GM19463 (cell line): ENCODE measurements around the gene FAM98B.

Experiments used
- ATAC-seq: cut with Tn5 transposase; IDR thresholded peaks from one replicate; pipeline ENCODE4 v1.9.1; 2021; ENCODE audit warnings: mild to moderate bottlenecking, moderate library complexity; ENCODE audit not compliant: unreplicated experiment

FAM98B gene

DNA sequence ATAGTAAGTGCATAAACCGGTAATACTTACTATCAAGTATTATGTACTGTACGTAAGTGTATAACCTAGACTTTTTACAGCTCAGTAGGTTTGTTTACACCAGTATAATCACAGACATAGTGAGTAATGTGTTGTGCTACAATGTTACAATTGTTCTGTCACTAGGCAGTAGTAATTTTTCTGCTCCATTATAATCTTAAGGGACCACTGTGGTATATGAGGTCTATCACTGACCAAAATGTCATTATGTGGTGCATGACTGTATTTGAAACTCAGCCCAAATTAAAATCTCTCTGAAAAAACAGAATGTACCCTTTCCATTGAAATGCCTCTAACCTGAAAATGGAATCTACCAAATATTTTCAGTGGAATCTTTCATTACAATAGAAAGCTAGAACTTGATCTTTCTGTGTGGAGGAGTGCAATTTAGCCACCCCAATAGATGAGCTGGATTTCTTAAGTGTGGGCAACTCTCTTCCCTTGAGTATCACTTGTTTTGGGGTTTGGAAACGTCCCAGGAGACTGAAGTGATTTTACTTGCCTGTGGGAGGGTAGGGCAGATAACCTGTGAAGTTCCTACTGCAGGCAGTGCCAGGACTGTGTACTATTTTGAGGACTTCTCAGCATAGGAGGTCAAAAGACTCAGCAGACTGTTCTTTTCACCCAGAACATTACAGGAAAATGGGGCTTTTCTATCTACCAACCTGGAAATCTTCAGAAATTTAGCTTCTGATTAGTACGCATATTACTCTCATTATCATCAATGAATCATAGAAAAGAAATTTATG lies 50.9 kb downstream of the FAM98B start:
- no peak for ATAC-seq

DNA sequence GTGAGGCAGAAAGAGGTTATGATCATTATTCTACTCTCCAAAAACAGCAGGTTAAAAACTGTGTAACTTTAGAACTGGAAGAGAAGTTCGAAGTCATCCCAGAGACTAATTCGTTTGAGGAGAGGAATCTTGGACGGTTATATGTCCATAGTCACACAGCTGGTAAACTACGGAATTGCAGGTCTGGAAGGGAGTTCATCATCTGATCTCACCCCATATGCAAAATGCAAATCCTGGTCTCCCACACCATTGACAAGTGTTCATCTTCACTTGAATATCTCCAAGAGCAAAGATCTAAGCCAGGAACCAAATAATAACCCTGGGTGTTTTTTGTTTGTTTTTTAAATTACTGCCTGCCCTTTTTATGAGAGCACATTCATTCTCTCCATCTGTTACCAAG lies 53.1 kb downstream of the FAM98B start:
- no peak for ATAC-seq

DNA sequence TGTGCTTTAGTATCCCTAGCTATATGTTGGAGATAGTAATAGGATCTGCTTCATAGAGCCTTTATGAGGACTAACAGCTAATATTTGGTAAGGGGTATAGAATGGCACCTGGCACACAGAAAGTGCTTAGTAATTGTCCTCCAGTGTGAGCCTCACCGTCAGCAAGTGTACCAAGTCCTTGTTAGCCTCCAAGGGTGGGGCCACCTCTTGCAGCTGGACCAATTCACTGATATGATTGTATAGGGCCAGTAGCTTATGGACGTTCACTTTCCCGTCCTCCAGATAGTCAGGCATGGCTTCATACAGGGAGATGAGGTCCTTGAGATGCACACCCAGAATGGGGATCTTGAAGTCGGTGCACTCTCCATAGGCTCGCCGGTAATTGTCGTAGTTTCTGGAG lies 53.6 kb downstream of the FAM98B start:
- ATAC-seq: no peak

DNA sequence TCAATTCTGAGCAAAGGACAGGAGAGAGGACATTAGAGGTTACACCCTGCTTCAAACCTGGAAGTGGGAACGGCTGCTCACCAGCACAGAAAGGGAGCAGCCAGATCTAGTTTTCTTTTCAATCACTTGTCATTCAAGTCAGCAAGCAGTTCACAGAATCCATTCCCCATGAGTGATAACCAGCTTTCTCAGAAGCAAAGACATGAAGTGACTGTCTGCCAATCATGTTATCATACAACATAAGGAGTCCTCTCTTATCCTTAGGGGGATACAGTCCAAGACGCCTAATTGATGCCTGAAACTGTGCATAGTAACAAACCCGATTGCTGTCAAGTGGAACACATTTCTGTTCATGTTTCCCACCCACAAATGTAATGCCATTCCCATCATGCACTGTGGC lies 54.7 kb downstream of the FAM98B start:
- peak; percentile 64 for ATAC-seq

DNA sequence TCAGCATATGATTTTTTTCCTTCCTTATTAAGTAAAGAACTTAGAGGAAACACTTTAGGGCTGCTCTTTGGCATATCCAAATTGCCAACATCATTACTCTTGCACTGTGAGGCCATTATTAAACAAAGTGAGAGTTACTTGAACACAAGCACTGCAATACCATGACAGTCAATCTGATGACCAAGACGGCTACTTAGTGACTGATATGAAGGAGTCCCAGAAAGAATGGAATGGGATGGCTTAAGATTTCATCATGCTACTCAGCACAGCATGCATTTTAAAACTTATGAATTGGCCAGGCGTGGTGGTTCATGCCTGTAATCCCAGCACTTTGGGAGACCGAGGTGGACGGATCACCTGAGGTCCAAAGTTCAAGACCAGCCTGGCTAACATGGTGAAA lies 55.2 kb downstream of the FAM98B start:
- no peak for ATAC-seq

DNA sequence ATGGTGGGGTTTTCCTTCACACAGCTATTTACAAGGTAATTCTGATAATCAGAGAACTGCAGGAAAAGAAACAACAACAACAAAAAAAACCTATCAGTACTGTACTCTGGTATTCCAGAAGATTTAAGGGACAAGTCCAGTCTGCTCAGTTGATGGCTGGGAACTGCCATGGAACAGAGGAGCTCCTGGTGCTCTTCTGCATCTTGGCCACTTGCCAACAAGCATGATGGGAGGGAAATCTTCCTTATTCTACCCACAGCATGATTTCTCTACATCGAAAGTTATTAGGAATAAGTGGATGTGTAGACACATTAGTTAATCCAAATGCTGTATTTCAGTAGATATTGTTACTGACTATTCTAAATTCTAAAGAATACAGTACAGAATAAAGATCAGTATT lies 59.0 kb downstream of the FAM98B start:
- ATAC-seq: no peak

DNA sequence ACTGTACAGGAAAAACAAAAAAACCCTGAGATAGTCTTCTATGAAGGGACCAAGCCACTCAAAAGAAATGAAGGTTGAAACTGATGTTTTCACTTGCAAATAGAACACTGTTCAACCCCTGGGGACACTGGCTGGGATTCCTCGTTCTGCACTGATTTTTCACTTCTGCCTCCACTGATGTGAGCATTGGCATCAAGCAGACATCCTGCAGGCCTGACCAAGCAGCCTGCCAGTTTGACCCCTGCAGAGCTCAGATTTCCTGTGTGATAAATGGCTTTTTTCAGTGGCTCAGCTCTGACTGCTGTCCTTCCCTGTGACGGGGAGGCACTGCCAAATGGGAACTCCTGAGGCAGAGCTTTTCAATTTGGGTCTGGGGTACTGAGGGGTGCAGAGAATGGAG lies 60.7 kb downstream of the FAM98B start:
- ATAC-seq: peak; percentile 85

DNA sequence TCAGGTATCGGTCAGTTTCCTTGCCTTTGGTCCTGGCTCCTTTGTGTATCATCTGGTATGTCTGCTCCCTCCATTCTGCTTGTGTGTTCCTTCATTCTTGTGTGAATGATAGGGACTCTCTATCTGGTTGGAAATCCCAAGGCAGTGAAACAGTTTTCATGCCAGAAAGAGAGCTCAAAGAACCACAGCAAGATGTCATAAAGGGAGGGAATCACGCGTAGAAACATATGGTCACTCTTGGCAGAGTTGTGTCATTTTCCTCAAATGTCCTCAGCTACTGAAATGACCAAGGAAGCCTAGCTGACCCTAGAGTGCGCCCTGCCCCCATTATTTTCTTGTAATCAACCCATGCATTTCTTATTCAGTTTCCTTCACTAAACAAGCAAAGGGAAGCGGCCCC lies 62.7 kb downstream of the FAM98B start:
- no peak for ATAC-seq

DNA sequence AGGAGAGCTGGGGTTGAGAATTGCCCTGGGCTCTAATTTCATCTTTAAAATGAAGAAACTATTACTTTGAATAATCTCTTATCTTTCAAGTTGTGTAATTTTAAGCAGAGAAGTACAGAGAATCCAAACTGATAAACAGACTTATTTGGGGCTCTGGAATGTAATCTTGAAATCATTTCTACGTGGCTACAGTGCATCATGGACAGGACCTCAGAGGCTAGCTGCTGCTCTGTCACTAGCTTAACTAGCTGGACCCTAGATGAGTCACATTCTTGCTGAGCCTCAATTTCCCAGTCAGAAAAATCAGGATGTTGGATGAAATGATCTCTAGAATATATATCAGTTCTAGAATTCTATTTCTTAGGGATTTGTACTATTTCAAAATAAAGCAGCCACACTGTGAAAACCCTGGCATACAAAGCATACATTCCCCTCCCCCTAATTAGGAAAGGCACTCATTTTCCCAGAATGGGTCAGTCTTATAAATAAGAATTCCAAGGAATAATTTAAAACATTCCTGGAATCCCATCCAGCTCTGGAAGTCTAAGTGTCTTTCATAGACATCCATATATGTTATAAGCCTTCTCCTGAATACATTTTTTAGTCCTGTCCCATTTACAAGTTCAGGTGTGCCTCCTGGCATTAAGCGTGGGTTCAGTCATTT lies 63.5 kb downstream of the FAM98B start:
- no peak for ATAC-seq

DNA sequence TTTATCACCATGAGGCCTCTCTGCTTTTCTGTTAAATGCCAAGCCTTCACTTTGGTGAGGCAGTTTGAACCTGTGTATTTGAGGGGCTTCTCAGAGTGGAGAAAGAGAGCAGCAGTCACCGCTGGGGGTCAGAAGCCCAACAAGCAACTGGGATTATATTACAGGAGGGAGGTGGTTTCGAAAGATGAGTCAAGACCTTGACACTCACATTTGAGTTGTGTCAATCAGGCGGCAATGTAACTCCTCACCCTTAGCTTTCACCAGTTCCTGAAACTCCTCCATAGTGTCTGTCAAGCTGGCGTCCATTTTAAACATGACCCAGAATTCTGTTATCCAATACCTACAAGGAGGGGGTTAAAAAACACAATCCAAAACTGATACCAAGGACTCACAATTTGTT lies 64.2 kb downstream of the FAM98B start:
- no peak for ATAC-seq

DNA sequence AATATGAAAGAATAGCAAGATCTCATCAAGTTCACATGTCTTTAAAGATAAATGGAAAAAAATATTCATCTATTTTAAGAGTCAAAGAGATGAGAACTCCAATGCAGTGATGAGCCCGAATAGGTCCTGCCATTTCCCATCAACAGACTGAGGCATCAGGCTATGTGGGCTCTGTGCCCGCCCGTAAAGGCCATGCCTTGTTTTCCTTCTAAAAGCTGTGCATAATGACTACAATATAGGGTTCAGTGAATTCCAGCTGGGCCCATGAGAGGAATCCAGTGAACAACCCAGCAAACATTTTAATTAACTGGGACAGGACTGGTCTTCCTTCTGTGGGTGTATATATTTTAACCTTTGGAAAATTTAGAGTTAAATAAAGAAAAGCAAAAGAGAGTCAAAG lies 66.1 kb downstream of the FAM98B start:
- no peak for ATAC-seq

DNA sequence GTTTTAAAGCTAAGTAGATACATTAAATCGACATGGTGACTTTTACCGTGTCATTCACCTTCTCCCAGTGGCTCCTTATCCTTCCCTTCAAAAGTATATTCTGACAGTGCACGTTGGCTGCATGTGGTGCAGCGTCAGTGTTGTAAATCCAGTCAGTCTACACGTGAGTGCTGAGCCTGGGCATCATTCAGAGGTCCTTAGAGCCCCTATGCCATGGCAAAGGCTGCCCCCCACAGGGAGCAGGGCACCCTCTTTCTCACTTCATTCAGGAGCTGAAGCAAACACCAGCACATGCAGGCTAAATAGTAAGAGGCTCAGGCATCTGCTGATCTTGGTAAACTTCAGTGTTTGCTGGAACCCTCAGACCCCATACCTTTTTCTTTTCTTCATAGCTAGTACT lies 67.4 kb downstream of the FAM98B start:
- no peak for ATAC-seq

DNA sequence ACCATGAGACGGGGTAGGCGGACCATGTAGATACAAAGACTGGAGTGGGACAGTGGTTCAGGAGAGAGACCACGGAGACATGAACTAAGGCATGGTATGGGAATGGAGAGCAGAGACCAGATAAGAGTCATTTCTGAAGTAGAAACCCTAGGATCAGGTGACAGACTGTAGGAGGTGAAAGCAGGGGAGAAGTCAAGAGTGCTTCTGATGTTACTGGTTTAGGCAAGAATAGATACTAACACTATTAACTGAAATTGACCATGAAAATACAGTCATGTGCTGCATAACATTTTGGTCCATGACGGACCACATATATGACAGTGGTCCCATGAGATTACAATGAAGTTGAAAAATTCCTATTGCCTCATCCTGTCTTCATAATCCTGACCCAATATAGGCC lies 69.0 kb downstream of the FAM98B start:
- ATAC-seq: no peak

DNA sequence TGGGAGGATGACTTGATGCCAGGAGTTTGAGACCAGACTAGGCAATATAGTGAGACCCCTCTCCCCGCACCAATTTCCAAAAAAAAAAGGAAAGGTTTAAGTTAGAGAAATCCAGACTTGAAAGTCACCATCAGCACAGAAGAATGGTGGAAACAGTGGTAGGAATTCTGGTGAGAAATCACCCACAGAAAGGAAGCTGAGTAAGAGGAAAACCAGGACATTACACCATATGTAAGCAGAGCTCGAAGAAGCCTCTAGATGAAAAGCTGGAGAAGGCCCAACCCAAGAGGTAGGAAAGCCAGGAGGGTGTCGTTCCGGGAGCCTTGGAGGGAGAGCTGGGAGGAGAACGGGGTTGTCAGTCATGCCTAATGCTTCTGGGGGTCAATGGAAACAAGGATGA lies 70.2 kb downstream of the FAM98B start:
- no peak for ATAC-seq

DNA sequence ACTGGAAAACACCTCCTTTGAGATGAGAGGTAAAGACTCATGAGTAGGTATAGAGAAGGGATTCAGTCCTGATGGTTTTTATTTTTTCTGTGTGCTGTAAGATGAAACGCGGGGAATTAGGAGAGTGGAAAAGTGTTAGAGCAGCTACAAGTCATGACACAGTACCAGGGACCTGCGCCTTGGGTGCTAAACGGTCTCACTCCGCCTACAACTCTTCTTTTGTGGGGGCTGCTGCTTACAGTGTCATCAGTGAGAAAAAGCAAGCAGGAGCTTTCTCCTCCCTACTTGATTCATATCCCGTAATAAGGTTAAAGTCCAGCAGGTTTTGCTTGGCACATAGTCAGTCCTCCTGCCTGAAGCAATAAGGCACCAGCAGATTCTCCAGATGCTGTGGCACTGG lies 71.6 kb downstream of the FAM98B start:
- no peak for ATAC-seq

DNA sequence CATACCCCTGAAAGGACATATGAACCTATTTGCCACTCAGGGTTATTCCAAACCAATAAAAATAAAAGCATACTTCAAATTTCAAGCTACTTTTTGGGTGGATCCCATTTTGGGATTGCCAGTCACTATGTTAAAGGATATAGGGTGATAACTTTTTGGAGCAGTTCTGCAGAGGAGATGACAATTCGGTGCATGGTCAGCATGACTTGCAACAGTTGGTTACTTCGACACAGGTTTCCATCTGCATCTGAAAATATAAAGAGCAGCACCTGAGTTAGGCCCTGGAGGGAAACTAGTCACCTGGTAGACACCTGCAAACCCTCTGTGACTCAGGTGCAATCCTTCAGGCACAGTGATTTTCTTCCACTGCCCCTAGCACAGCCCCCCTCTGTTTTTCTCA lies 72.2 kb downstream of the FAM98B start:
- ATAC-seq: no peak

DNA sequence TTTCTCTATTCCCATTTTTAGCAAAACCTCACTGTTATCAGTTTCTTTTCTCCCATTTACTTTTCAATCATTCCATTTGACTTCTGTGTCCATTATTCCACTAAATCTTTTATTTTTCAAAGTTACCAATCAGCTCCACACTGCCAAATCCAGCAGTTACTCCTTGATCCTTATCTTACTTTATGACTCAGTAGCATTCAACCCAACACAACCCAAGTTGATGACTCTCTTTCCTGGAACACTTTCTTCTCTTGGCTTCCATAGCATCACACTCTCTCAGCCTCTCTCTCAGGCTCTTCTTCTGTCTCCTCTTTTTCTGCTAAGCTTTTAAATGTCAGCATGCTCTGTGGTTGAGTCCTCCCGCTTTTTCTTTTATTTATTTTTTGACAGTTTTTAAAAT lies 74.4 kb downstream of the FAM98B start:
- ATAC-seq: no peak

DNA sequence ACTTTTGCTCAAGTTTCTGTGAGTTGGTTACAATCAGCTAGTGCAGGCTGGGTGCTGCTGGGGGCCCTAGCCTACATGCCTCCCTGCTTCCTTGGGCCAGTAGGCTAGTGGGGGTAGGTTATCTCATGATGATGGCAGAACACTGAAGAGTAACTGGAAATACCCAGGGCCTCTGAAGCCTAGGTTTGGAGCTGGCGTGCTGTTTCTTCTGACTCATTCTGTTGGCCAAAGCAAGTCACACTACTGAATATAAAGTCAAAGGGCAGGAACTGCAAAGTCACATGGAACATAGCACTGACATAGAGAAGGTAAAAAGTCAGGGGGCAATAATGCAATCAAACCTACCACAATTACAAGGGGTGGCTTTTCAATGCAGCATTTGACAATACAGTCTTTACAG lies 76.2 kb downstream of the FAM98B start:
- ATAC-seq: peak; percentile 84

DNA sequence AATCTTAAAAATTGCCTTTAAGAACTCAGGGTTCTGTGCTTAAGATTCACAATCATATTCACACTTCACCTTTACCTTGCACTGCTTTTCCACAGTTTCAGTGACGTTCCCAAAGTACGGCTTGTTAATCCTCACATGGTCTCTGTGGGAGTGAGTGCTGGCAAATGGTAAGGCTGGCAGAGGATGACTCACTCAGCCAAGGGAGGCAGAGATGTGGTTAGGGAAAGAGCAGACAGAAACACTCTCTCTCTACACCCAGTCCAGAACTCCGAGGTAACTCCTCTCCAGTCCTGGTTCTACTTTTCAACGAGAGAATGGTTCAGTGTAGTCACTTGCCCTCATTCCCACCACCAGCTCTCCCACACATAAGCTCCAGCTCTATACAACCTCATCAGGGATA lies 77.6 kb downstream of the FAM98B start:
- no peak for ATAC-seq

DNA sequence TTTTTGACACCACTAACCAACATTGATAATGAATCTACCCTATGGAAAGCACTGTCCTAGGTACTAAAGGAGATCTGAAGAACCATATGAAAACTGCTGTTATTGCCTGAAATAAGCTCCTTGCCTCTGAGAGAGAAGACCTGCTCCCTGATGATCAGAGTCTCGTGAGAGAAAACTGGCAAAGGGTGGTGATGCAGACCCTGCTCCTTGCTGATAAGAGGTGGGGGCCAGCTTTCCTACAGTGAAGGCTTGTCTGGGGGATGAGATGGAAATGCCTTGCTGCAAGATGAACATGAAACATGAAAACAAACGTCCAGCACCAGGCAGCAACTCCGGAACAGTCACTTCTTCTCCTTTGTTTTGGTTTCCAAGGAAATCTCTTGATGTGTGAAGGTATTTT lies 78.8 kb downstream of the FAM98B start:
- ATAC-seq: no peak

DNA sequence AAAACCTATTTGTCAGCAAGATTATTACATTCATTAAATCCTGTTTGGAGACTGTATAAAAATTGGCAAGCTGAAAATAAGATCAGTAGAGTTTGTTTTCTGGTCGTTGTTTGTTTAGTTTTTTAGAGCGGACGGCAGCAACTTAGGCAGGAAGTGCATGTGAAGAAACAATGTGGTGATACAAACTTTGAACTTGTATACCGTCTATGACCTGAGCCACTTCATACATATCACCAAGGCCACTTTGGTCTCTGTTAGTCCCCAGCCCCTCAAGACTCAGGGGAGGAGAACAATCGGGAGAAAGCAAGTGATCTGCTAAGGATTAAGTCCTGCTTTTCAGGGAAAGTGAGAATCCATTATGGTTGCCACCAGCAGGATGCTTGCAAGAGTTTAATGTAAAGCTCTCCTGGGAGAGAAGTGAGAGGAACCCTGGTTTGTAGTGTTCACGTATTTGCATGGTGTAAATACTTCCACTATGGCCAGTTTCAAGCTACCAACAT lies 79.5 kb downstream of the FAM98B start:
- ATAC-seq: no peak

DNA sequence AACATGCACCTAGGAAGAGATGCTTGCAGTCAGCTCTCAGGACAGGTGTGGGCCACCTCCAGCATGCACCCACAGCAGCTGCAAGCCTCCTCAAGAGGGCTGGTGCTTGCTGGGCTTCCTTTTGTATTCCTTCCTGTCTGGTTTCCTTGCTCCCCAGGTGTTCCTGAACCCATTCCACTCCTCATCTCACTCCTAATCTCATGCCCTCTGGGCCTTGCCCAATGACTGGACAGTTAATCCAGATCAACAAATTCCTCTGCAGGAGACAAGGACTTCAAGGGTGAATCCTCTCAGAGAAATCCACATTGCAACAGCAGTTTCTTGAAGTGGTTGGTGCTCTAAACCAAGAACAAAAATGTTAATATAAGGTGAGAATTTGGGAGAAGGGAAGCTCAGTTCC lies 80.0 kb downstream of the FAM98B start:
- ATAC-seq: no peak

DNA sequence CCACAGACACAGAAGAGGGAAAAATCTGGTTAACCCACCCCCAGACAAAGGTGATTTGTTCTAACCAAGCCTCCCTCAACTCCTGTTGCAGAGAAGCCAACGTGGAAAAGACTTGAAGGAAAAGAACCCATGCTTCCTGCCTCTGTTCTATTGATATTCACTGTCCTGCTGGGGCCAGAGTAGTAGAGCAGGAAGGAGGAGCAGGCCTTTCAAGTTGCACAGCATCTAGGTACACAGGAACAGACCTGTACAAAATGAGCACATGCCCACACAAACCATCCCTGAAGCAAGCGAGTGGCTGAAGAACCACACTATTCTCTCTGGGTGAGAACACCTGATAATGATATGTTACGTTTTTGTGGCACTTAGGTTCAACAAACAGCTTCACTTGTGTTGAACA lies 80.8 kb downstream of the FAM98B start:
- ATAC-seq: no peak
